ENCODE results near the gene PCDH1.

GRCh38 chr5:141862936-141863543 is 15.2 kb downstream of the PCDH1 start:
- TF ChIP-seq CTCF (IDR thresholded peaks at IDR 0.05) (no peak), POLR2A (IDR thresholded peaks at IDR 0.05) (no peak)

Data from heart left ventricle (tissue), 13 donors.